Right lobe of liver (tissue), 6 donors: ENCODE measurements around the gene SPHK2. TPM values are rescaled to one million over a fixed set of nuclear protein-coding genes. Genes with fewer than 3 reads are reported as not detected.

Source experiments
- ATAC-seq, 4 donors: fragments of 200-7000 bp; cut with Tn5 transposase; one replicate each; pipeline ENCODE4 v1.9.1; 2020; ENCODE audit warnings: mild to moderate bottlenecking in 4 of 4, moderate library complexity in 4 of 4
- DNase-seq, 3 donors: peaks; one replicate each; pipeline ENCODE4 v3.0.0-alpha.2; 2020
- H3K27ac ChIP-seq, 3 donors: fragments of 200-600 bp; one replicate each; pipeline ENCODE4 v1.8.0; 2022
- H3K27me3 ChIP-seq, 2 donors: fragments of 200-600 bp; one replicate each; pipeline ENCODE4 v1.8.0; 2022
- H3K36me3 ChIP-seq, 4 donors: fragments of 200-600 bp; sonication (generic) in 1 of 4; one replicate each; pipeline versions ENCODE4 v1.5.1 to v1.8.0; 2017 to 2022; ENCODE audit warnings: control low read depth in 1 of 4
- H3K4me1 ChIP-seq, 4 donors: fragments of 200-600 bp; sonication (generic) in 1 of 4; one replicate each; pipeline versions ENCODE4 v1.5.1 to v1.8.0; 2017 to 2022; ENCODE audit warnings: control low read depth in 1 of 4
- H3K4me3 ChIP-seq, 3 donors: fragments of 200-600 bp; one replicate each; pipeline ENCODE4 v1.8.0; 2022
- H3K9me3 ChIP-seq, 4 donors: fragments of 200-600 bp; sonication (generic) in 1 of 4; one replicate each; pipeline versions ENCODE4 v1.5.1 to v1.8.0; 2017 to 2022; ENCODE audit warnings: control low read depth in 1 of 4
- POLR2A ChIP-seq: fragments of 450-650 bp; IDR thresholded peaks from one replicate; pipeline ENCODE4 v1.6.1; 2017; ENCODE audit warnings: antibody characterized with exemption, mild to moderate bottlenecking
- WGBS: methylation state at CpG from one replicate; pipeline ENCODE4 v1.1.6; 2018; ENCODE audit warnings: low coverage, low lambda C conversion rate; ENCODE audit not compliant: insufficient coverage; ENCODE audit errors: missing lambda C conversion rate; 5-methylcytosine and 5-hydroxymethylcytosine counted together
- intact Hi-C, 2 donors: fragments of 100-400 bp; cut with DNase I; formaldehyde crosslinking; loops; one replicate each; pipeline versions ENCODE4 v1.11.2 to v1.14.1; 2022
- total RNA-seq, 6 experiments: library from RNA; depleted of rRNA in 2 of 6; stranded (reverse); fragments of >200 nt in 2 of 6; fragmentation: NEBNext Ultra II Directional in 3 of 6; extraction: Animal tissue kit (Norgen Biotek cat#: 25700) in 3 of 6; gene quantifications; one replicate each; pipeline versions ENCODE4 v1.1.0 to v1.2.4, GENCODE V29; 2016 to 2023
- TF ChIP-seq, protein P1 (sequence below), 4 donors: fragments of 200-600 bp in 3 of 4; fragments of 450-650 bp in 1 of 4; IDR thresholded peaks; one replicate each; pipeline versions ENCODE4 v1.5.1 to v1.8.0; 2016 to 2022; ENCODE audit warnings: antibody characterized with exemption in 4 of 4, mild to moderate bottlenecking in 2 of 4
- donor health status: DM: no; HTN: yes; CAD: no.
- donor health status: DM: no; HTN: no; CAD: no.
- donor health status: DM: no; HTN: no; CAD: no.
- donor health status: DM: no; HTN: yes; CAD: no.
- donor health status: DM: no; HTN: yes; CAD: no.

Gene SPHK2
- total RNA-seq, 6 experiments from 2014 or later: 11.4 to 30.1 (median 17.2) TPM

DNA sequence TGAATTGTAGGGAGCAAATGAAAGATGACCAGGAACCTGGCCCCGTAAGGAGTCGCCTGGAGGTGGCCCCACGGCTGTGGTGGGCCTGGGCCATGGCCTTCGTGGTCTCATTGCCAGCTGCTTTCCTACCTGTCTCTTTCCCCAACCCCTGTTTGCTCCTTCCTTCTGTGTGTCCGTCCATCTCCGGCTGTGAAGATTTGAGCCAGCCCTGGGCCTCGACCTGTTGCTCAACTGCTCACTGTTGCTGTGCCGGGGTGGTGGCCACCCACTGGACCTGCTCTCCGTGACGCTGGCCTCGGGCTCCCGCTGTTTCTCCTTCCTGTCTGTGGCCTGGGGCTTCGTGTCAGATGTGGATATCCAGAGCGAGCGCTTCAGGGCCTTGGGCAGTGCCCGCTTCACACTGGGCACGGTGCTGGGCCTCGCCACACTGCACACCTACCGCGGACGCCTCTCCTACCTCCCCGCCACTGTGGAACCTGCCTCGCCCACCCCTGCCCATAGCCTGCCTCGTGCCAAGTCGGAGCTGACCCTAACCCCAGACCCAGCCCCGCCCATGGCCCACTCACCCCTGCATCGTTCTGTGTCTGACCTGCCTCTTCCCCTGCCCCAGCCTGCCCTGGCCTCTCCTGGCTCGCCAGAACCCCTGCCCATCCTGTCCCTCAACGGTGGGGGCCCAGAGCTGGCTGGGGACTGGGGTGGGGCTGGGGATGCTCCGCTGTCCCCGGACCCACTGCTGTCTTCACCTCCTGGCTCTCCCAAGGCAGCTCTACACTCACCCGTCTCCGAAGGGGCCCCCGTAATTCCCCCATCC is 9.4 kb downstream of the SPHK2 start:
- H3K4me1 ChIP-seq: peaks cover 0 to 39% (median 15%) of the 10 kb centered on the region in 4 donors
- WGBS: 33% methylated on average over 12 of the region's 34 CpGs
- DNase-seq (peak; percentile 43 to 67 (median 61)), ATAC-seq (no peak)
- H3K27ac ChIP-seq: no peak overlapping the region
- H3K36me3 ChIP-seq: no peaks in the 10 kb centered on the region
- TF ChIP-seq, protein P1, sequence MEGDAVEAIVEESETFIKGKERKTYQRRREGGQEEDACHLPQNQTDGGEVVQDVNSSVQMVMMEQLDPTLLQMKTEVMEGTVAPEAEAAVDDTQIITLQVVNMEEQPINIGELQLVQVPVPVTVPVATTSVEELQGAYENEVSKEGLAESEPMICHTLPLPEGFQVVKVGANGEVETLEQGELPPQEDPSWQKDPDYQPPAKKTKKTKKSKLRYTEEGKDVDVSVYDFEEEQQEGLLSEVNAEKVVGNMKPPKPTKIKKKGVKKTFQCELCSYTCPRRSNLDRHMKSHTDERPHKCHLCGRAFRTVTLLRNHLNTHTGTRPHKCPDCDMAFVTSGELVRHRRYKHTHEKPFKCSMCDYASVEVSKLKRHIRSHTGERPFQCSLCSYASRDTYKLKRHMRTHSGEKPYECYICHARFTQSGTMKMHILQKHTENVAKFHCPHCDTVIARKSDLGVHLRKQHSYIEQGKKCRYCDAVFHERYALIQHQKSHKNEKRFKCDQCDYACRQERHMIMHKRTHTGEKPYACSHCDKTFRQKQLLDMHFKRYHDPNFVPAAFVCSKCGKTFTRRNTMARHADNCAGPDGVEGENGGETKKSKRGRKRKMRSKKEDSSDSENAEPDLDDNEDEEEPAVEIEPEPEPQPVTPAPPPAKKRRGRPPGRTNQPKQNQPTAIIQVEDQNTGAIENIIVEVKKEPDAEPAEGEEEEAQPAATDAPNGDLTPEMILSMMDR (IDR thresholded peaks at IDR 0.05): no peak
- TF ChIP-seq POLR2A: no peak
- H3K9me3 ChIP-seq: no peaks in the 10 kb centered on the region
- no peak overlapping the region for H3K4me3 ChIP-seq
- intact Hi-C loops: no loop called here
- no peaks in the 10 kb centered on the region for H3K27me3 ChIP-seq

DNA sequence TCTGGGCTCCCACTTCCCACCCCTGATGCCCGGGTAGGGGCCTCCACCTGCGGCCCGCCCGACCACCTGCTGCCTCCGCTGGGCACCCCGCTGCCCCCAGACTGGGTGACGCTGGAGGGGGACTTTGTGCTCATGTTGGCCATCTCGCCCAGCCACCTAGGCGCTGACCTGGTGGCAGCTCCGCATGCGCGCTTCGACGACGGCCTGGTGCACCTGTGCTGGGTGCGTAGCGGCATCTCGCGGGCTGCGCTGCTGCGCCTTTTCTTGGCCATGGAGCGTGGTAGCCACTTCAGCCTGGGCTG is 9.9 kb downstream of the SPHK2 start:
- Histone ChIP-seq H3K4me1 (peaks cover 0 to 44% (median 19%) of the 10 kb centered on the region in 4 donors), H3K27ac (no peak overlapping the region), H3K27me3 (no peaks in the 10 kb centered on the region), H3K36me3 (no peaks in the 10 kb centered on the region), H3K9me3 (no peaks in the 10 kb centered on the region), H3K4me3 (no peak overlapping the region)
- 93% methylated on average over 5 of the region's 22 CpGs for WGBS
- intact Hi-C loops: no loop called here
- DNase-seq: peak in 1 of 3 donors; percentile 54
- no peak for ATAC-seq
- TF ChIP-seq, protein P1 (IDR thresholded peaks at IDR 0.05): no peak
- no peak for TF ChIP-seq POLR2A

DNA sequence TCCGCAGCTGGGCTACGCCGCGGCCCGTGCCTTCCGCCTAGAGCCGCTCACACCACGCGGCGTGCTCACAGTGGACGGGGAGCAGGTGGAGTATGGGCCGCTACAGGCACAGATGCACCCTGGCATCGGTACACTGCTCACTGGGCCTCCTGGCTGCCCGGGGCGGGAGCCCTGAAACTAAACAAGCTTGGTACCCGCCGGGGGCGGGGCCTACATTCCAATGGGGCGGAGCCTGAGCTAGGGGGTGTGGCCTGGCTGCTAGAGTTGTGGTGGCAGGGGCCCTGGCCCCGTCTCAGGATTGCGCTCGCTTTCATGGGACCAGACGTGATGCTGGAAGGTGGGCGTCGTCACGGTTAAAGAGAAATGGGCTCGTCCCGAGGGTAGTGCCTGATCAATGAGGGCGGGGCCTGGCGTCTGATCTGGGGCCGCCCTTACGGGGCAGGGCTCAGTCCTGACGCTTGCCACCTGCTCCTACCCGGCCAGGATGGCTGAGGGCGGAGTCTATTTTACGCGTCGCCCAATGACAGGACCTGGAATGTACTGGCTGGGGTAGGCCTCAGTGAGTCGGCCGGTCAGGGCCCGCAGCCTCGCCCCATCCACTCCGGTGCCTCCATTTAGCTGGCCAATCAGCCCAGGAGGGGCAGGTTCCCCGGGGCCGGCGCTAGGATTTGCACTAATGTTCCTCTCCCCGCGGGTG is 10.4 kb downstream of the SPHK2 start:
- H3K27me3 ChIP-seq: no peaks in the 10 kb centered on the region
- ATAC-seq (peak in 1 of 4 donors; percentile 13), DNase-seq (peak; percentile 44 to 72 (median 62))
- no peak overlapping the region for H3K4me3 ChIP-seq
- 33% methylated on average over 9 of the region's 48 CpGs for WGBS
- H3K4me1 ChIP-seq: peaks cover 0 to 47% (median 20%) of the 10 kb centered on the region in 4 donors
- no peaks in the 10 kb centered on the region for H3K36me3 ChIP-seq
- H3K9me3 ChIP-seq: no peaks in the 10 kb centered on the region
- intact Hi-C loops: no loop called here
- no peak for TF ChIP-seq POLR2A
- TF ChIP-seq, protein P1 (IDR thresholded peaks at IDR 0.05): no peak
- H3K27ac ChIP-seq: peak overlapping the region; percentile 7 to 51 (median 50)

DNA sequence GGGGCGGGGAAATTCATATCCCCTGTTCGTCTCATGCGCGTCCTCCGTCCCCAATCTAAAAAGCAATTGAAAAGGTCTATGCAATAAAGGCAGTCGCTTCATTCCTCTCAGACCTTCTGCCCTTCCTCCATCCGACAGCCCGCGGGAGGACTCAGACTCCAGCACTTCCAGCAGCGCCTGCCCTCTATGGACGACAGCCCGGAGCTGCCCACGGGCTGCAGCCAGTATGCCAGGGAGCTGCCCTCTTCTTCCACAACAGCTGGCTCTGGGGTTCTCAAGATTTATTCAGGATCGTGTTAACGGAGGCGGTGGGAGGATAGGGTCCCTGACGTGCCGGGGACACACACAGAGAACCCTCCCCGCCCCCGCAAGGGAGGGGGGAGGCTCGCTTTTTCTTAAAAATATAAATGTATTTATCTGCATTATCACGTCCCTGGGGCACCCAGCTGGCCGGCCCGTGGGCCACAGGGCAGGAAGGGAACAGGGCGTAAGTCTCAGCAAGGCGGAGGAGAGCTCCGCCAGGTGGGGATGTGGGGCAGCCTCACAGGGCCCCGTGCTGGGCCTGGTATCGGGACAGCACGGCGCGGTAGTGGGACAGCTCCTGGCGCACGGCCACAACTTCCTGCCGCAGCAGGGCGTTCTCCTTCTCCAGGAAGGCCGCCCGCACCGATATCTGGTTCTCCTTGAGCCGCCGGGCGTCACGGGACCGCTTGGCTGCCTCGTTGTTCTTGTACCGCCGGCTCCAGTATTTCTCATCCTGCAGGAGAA is 11.2 kb downstream of the SPHK2 start:
- ATAC-seq: peak; percentile 1 to 12 (median 4)
- intact Hi-C loops: no loop called here
- DNase-seq: peak; percentile 76 to 87 (median 78)
- Histone ChIP-seq H3K27ac (peak overlapping the region; percentile 7 to 51 (median 50)), H3K9me3 (no peaks in the 10 kb centered on the region), H3K4me1 (peaks cover 0 to 48% (median 22%) of the 10 kb centered on the region in 4 donors), H3K27me3 (no peaks in the 10 kb centered on the region), H3K36me3 (no peaks in the 10 kb centered on the region), H3K4me3 (no peak overlapping the region)
- TF ChIP-seq, protein P1 (IDR thresholded peaks at IDR 0.05): peak in 2 of 4 donors; percentile 5 to 6
- no peak for TF ChIP-seq POLR2A
- WGBS: 46% methylated on average over 25 of the region's 47 CpGs
